Coronary artery (tissue), 2 donors: Measurements from ENCODE around the gene CFD.

ENCODE experiments used
- DNase-seq: peaks from one replicate; pipeline ENCODE4 v3.0.0-alpha.2; 2017; ENCODE audit warnings: low spot score
- H3K27ac ChIP-seq, 2 donors: fragments of 200-600 bp; sonication (generic); one replicate each; pipeline ENCODE4 v1.5.1; 2016 to 2019
- H3K4me3 ChIP-seq: fragments of 200-600 bp; sonication (generic); 2 replicates; pipeline ENCODE4 v1.5.1; 2016; ENCODE audit warnings: mild to moderate bottlenecking, moderate library complexity
- CTCF ChIP-seq: fragments of 200-600 bp; sonication (generic); IDR thresholded peaks from one replicate; pipeline ENCODE4 v1.5.1; 2019; ENCODE audit warnings: antibody characterized with exemption

CFD gene

GRCh38 chr19:821231-821824 lies 38.1 kb upstream of the CFD start:
- no peak for TF ChIP-seq CTCF
- H3K27ac ChIP-seq: no peak overlapping the region
- no peak for DNase-seq
- H3K4me3 ChIP-seq: peak overlapping the region; percentile 66

- TF ChIP-seq CTCF: no peak
- H3K27ac ChIP-seq: no peak within 1 kb of the TSS
- no peak for DNase-seq
- peak within 1 kb of the TSS; percentile 66 for H3K4me3 ChIP-seq
Observed at GRCh38 chr19:821825-822503, 37.5 kb upstream of the CFD start, which contains the start of gene PLPPR3. Gene PLPPR3 (minus strand): TSS chr19:821955. CDS start chr19:821559, 396 bp downstream.

- no peak overlapping the region for H3K27ac ChIP-seq
- no peak for DNase-seq
- no peak overlapping the region for H3K4me3 ChIP-seq
- no peak for TF ChIP-seq CTCF
Observed at GRCh38 chr19:823565-824121, 35.8 kb upstream of the CFD start.

GRCh38 chr19:824885-825284 lies 34.6 kb upstream of the CFD start:
- no peak for TF ChIP-seq CTCF
- DNase-seq: no peak
- no peak overlapping the region for H3K27ac ChIP-seq
- no peak overlapping the region for H3K4me3 ChIP-seq

- Histone ChIP-seq H3K4me3 (no peak overlapping the region), H3K27ac (no peak overlapping the region)
- no peak for TF ChIP-seq CTCF
- DNase-seq: no peak
Observed at GRCh38 chr19:825897-826644, 33.4 kb upstream of the CFD start.

- no peak for DNase-seq
- H3K27ac ChIP-seq: no peak overlapping the region
- no peak overlapping the region for H3K4me3 ChIP-seq
- no peak for TF ChIP-seq CTCF
Observed at GRCh38 chr19:827314-827709, 32.2 kb upstream of the CFD start.
